Amniotic epithelial cell (primary cell): ENCODE results near the gene POLR2B.
"Not testable (repeated sequence)": the region's sequence is repeated elsewhere in the genome, so short reads cannot be mapped to it uniquely, and the experiment has no call there.

ENCODE experiments used
- DNase-seq: peaks from one replicate; pipeline ENCODE4 v3.0.0-alpha.2; 2010; ENCODE audit warnings: low read depth

The POLR2B gene

DNA sequence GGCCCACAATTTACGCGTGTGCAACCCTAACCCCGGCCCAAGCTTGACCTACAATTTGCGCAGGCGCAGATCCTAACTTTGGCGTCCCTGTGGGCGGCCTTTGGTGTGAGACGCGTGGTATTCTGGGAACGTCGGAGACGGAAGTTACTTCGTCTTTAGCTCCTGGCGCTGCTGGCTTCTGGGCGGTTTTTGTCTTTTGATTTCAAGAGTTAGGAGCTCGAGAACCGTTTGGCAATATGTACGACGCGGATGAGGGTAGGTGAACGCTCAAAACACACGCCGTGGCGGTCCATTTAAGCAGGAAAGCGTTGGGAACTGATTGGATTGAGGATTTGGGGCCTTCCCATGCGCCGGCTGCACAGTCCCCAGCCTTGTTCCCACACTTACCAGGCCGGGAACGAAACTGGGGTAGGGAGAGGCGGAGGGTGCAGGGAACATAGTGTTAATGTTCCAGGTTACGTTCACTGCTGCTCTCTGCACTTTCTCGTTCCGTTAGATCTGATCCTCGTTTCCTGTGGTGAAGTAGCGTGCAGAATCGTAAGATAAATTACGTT lies at the start of gene POLR2B:
Gene POLR2B, plus strand, starts transcription at position 147 of the 554 bp plus-strand sequence. Its CDS starts 90 bp downstream, at position 237.
- DNase-seq: peak; percentile 93

DNA sequence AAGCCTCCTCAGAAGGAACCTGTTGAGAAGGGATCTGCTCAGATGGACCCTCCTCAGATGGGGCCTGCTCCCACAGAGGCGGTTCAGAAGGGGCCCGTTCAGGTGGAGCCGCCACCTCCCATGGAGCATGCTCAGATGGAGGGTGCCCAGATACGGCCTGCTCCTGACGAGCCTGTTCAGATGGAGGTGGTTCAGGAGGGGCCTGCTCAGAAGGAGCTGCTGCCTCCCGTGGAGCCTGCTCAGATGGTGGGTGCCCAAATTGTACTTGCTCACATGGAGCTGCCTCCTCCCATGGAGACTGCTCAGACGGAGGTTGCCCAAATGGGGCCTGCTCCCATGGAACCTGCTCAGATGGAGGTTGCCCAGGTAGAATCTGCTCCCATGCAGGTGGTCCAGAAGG lies 48.1 kb upstream of the POLR2B start:
- DNase-seq: no peak

DNA sequence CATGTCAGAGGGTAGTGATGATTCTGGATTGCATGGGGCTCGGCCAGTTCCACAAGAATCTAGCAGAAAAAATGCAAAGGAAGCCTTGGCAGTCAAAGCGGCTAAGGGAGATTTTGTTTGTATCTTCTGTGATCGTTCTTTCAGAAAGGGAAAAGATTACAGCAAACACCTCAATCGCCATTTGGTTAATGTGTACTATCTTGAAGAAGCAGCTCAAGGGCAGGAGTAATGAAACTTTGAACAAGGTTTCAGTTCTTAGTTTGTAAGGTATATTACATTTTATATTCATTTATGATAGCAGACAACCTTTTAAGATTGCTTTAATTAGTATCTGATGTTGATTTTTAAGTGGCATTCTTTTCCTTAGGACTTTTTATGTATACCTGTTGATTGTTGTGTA lies 46.8 kb upstream of the POLR2B start:
- DNase-seq: no peak

DNA sequence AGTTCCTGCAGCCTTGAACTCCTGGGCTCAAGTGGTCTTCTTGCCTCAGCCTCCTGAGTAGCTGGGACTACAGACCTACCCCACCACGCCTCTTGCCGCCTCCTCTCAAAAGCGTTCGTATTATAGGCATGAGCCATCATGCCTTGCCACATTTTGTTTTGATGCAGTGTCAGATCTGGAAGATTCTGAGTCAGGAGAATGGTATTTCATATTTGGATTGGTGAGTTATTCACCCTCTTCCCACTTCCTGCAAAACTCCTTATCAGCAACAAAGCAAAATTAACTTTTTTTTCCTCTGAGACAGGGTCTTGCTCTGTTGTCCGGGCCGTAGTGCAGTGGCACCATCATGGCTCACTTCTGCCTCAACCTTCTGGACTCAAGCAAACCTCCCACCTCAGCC lies 41.4 kb upstream of the POLR2B start:
- peak; percentile 90 for DNase-seq

DNA sequence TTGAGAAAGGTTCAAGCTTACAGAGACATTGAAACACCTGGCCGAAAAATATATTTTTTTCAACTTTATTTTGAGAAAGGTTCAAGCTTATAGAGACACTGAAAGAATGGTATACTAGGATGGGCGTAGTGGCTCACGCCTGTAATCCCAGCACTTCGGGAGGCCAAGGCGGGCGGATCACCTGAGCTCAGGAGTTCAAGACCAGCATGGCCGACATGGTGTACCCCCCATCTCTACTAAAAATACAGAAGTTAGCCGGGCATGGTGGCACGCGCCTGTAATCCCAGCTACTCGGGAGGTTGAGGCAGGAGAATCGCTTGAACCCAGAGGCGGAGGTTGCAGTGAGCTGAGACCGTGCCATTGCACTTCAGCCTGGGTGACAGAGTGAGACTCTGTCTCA lies 38.9 kb upstream of the POLR2B start:
- DNase-seq: not testable (repeated sequence)

DNA sequence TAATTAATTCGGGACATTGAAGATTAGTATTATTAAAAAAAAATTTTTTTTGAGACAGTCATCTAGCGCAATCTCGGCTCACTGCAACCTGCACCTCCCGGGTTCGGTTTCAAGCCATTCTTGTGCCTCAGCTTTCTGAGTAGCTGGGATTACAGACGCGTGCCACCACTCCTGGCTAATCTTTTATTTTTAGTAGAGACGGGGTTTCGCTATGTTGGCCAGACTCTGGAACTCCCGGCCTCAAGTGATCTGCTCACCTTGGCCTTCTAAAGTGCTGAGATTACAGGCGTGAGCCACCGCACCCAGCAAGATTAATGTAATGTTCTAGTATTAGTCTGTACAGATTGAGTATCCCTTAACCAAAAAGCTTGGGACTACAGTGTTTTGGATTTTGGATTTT lies 38.3 kb upstream of the POLR2B start:
- DNase-seq: no peak

DNA sequence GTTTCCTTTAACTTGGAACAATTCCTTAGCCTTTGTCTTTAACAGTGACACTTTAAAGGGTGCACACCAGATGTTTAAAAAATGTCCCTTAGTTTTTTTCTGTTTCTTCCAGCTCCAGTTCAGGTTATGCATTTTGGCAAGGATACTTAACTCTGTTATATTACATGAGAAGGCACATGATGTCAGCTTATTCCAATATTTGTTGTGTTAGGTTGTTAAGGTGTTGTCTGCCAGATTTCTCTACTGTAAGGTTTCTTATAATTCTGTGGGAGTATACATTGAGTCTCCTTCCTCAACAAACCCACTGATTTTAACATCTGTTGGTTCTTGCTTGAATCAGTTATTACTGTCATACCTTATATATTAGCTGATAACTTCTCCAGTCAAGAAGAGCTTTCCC lies 37.7 kb upstream of the POLR2B start:
- DNase-seq: no peak

DNA sequence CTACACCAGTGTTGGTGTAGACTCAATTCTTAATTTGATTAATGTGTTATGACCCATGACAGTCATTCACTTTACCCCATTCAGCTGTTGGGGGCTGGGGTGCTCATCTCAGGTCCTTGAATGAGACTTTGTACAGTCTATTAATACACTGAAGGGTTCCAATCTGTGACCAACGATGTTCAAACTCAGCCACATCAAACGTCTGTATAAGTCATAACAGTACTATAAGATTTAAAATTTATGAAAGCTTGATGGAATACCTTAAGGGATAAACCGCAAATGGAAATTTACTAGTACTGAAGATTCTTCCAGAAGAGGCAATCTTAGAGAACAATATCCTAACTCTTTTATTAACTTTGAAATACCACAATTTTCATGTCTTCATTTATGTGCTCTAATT lies 37.3 kb upstream of the POLR2B start:
- DNase-seq: no peak

DNA sequence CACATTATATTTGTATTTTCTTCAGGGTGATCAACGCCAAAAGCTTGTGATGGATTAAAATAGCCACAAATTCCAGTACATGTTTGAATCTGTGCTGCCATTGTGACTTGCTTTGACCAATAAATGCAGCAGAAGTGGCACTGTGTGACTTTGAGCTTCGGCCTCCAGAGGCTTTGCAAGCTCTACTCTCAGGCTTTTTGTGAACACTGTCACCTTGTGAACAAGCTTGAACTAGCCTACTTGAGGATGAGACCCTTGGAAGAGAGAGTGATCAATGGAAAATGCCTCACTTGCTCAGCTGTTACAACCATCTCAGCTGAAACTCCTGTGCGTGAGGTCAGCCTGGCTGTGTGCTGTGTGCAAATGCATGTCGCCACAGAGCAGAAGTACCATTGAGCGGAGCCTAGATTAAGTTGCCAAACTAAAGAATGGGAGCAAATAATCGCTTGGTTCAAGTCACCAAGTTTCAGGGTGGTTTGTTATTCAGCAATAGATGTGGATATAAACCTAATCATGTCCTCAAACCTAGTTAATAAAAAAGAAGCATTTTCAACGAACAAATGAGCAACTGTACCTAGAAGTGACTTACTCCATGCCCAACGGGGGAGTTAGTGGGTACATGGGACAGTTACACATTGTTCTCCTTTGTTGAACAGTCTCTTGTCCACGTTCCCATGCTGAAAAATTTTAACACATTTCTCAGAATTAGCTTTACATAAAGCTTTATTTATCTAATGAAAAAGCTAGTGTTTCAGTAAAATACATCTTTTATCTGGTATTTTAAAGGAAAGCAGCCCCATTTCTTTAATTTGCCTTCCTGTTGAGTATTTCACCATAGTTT lies 24.8 kb upstream of the POLR2B start:
- DNase-seq: no peak

DNA sequence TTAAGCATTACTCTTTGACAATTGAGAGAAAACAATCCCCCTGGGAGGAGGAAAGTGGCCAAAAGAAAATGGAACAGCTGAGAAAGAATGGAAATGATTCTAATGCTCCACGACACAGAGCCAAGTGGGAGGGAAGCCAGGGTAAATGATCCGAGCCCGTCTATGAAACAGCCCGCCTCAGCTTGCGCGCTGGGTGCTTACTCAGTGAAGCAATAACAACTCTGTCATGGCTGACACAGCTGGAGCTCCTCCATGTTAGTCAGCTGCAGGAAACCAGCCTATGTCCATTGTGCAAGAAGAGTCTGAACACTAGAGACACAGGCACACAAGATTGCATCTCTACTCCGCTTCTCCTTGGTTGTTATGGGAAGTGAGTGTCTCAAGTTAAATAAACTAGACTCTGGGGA lies 20.6 kb upstream of the POLR2B start:
- DNase-seq: peak; percentile 98

DNA sequence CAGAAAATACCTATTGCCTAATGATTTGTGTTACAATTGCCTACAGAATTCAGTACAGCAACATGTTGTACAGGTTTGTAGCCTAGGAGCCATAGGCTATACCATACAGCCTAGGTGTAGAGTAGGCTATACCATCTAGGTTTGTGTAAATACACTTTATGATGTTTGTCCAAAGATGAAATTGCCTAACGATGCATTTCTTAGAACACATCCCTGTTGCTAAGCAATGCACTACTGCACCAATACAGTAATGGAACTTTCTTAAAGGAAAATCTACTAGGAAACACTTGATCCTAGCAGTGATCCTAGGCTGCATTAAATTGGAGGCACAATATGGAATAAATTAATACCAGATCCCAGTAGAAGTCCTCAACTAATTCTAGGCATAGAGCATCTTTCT lies 19.6 kb upstream of the POLR2B start:
- no peak for DNase-seq

DNA sequence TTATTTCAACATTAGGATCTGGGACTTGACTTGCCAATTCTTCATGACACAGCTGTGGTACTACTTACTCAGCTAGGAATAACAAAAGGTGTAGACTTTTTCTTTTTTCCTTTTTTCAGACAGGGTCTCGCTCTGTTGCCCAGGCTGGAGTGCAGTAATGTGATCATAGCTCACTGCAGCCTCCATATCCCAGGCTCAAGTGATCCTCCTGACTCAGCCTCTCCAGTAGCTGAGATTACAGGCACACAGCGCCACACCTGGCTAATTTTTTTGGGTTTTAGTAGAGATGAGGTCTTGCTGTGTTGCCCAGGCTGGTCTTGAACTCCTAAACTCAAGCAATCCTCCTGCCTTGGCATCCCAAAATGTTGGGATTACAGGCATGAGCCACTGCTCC lies 17.6 kb upstream of the POLR2B start:
- DNase-seq: no peak

DNA sequence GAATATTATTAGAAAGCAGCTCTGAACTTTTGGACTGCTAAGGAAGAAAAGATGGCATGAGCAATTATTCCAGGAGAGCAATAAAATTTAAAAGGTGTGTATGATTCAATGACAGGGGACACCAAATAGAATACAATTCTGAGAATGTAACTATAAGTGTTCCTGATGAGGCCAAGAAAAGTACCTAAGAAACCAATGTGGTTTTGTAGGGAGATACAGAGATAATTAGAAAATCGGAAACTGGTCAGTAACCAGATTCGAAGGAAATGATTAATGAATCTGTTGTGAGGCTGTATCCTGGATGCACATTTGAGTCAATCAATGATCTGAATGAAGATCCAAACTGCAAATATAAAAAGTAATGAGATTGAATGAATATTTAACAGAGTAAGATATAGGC lies 7.3 kb upstream of the POLR2B start:
- no peak for DNase-seq

DNA sequence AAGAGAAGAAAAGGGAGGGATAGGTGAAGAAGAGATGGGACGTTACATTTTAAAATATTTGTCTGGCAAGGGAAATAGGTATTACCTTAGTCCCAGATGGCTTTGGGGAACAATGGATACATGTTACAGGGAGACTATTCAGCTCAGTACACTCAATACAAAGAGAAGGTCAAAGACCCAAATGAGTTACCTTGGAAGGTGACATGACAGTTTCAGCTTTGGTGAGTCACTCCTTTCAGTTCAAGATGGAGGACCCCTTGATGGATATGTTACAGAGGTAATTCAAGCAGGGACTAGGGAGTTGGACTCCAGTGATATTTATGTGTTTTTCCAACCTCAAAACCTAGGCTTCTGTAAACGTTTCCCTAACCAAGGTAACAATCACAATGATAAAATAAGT lies 6.3 kb upstream of the POLR2B start:
- DNase-seq: no peak

DNA sequence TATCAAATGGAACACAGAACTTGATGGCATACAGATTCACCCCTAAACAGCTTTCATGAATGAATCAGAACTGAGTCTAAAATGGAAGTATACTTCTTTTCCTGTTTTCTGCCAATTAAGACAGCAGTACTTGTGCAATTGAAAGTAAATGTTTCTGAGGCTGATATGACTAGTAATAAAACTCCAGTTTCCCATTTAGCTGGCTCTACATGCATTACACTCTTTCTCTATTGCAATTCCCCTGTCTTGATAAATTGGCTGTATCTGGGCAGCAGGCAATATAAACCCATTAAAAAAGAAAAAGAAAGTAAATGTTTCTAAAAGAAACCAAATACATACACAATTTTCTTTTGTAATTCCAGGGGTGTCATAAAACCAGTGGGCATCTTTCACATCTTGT lies 5.9 kb upstream of the POLR2B start:
- no peak for DNase-seq

DNA sequence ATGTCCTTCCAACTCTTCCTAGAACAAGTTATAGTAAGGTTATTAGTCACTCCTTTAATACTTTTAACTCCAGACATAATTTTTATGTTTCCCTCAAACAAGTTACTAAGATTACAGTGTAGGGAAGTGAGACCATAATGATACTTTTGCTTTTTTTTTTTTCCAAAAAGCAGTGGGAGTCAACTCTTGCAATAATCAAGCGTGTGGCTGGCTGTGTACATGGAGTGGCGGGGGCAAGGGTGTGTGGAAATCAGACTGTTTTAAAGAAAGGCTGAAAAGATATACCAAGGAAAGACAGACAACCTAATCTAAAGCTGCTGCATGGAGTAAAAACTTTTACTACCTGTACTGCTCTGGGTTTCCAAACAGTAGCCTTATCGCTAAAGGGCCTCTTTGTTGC lies 5.4 kb upstream of the POLR2B start:
- no peak for DNase-seq

DNA sequence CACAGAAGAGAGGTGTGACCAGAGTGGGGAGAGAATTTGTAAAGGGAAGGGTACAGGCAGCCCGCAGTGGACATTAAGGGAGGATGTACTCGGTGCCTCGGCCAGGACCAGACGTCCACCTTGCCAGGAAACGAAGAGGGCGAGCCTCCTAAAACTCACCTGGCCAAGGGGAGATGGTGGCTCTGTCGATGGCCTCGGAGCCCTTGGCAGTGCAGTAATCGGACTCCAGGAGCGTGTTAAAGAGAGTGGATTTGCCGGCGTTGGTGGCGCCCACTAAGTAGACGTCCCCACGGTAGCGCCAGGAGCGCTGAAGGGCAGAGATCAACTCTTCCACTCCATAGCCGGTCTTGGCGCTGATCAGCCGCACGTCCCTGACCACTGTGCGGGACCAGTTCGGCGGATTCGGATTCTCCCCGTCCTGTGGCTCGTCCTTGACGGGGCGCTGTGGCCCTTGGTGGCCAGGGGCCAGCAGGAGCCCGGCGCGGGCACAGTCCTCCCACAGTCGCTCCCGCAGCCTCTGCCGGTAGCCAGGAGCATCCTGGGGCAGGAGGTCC lies 2.3 kb upstream of the POLR2B start:
- DNase-seq: no peak

DNA sequence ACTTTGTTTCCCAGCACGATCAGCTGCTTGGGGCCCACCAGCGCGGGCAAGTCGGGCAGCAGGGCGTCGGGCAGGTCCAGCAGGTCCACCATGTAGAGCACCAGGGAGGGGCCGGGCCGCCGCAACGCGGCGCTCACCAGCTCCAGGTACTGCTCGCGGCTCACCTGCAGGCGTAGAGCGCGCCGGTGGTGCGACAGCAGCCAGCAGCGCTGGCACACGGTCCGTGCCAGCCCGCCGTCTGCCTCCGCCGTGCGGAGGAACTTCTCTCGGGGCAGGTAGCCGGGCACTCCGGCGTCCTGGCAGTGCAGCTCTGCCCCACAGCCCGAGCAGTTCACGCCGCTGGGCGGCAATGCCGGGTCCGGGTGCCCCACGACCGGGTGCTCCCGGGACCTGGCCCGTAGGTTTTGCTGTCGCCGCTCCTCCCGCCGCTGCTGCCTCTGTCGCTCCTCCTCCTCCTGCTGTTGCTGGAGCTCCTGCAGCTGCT lies 1.8 kb upstream of the POLR2B start:
- no peak for DNase-seq

DNA sequence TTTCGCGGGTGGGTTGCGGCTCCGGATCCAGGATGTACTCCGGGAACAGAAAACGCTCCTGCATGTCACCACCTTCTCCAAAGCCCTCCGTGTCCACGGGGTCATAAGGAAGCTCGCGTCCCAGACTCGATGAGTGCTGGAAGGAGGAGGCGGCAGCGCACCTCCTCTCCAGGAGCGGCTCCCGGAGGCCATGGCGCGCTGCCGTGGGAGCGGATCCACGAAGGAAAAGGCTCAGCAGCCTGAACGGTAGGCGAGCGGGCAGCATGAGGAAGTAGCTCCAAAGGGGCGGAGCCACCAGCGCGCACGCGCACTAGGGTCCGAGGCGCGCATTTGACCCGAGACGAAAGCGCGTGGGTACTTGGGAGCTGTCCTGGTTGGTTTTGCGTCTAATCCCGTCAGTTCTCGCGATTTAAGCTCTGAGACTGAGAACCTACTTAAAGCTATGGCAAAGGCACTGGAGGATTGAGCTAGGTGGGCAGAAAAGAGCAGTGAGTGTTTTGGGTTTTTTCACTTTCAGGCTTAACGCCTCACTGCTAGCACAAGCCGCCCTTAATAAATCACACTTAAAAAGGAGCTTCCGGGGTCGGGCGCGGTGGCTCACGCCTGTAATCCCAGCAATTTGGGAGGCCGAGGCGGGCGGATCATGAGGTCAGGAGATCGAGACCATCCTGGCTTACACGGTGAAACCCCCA lies 1.2 kb upstream of the POLR2B start, which contains the start of gene NOA1:
Gene NOA1, minus strand, starts transcription at position 286 of the 692 bp plus-strand sequence. Its CDS starts 21 bp downstream, at position 265.
- peak; percentile 99 for DNase-seq

DNA sequence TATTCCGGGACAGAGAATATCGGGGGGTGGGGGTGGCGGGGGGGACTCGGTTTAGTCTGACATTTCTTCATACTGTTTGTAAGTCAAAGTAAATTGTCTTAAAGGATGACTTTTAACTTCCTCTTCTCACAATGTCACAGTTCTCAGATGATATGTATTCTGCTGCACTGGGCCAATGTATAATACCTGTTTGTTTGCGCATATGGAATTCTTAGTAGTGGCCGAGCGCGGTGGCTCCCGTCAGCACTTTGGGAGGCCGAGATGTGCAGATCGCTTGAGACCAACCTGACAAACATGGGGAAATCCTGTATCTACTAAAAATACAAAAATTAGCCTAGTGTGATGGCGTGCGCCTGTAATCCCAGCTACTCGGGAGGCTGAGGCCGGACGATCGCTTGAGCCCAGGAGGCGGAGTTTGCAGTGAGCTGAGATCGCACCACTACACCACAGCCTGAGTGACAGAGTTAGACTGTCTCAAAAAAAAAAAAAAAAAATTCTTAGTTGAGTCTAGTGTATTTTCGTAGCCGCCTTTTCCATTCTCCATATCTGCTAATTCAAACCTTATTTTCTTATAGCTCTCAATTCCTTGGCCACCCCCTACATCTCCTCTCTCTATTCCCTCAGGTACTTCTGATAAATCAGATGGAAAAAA lies 851 bp downstream of the POLR2B start:
- DNase-seq: peak; percentile 34

DNA sequence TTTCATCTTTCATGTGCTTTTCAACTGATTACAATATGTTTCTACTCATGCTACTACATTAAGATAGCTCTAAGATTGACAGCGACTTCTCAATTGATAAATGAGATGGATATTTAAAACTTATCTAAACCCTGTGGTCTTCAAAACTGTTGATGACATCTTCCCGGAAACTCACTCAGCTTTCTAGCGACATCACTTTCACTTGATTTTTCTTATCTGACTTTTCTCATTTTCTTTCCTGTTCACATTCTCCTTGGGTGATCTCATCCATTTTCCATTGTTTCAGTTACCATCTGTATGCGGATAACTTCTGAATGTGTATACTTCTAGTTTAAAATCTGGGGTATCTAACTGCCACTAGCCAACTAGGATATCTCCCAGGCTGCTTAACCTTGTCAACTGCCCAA lies 3.1 kb downstream of the POLR2B start:
- DNase-seq: peak; percentile 54

DNA sequence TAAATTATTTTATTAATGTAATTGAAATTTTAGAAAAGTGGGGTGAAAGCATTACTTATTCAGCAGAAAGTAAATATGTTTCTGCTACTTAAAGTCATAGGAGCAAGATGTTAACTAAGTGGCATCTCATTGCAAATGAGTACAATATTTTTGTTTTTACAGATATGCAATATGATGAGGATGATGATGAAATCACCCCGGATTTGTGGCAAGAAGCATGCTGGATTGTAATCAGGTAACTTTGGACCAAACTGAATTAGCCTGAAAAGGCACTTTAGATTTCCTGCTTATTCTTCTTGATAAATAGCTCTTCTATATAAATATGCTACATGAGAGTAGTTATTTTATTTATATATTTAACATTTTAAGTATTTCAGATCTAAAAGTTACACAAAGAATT lies 7.5 kb downstream of the POLR2B start:
- DNase-seq: no peak
